ES-I3 (cell line): ENCODE results near the gene ABCA10.

Experiments
- H3K36me3 ChIP-seq: 2 replicates; pipeline ENCODE4 v1.6.1; 2013; ENCODE audit warnings: mild to moderate bottlenecking, low read length, control low read depth, moderate library complexity; ENCODE audit not compliant: insufficient read depth
- H3K4me1 ChIP-seq: 2 replicates; pipeline ENCODE4 v1.6.1; 2013; ENCODE audit warnings: mild to moderate bottlenecking, control low read depth, low read length; ENCODE audit not compliant: insufficient read depth
- H3K9ac ChIP-seq: 2 replicates; pipeline ENCODE4 v1.6.1; 2013; ENCODE audit warnings: low read depth, mild to moderate bottlenecking, low read length, moderate library complexity
- H3K9me3 ChIP-seq: 2 replicates; pipeline ENCODE4 v1.6.1; 2013; ENCODE audit warnings: mild to moderate bottlenecking, low read length, moderate library complexity; ENCODE audit not compliant: control insufficient read depth, insufficient read depth

ABCA10 gene

GRCh38 chr17:69117855-69118784 lies 110.5 kb downstream of the ABCA10 start:
- H3K9ac ChIP-seq, result no peak overlapping the region
- H3K4me1 ChIP-seq, result no peaks in the 10 kb centered on the region
- H3K9me3 ChIP-seq, result no peaks in the 10 kb centered on the region
- H3K36me3 ChIP-seq, result no peaks in the 10 kb centered on the region

- Histone ChIP-seq H3K9ac (no peak overlapping the region), H3K9me3 (no peaks in the 10 kb centered on the region), H3K4me1 (no peaks in the 10 kb centered on the region), H3K36me3 (no peaks in the 10 kb centered on the region)
These were observed 116.8 kb downstream of the ABCA10 start for GRCh38 chr17:69111794-69112193.

- no peak overlapping the region for H3K9ac ChIP-seq
- H3K9me3 ChIP-seq, result no peaks in the 10 kb centered on the region
- no peaks in the 10 kb centered on the region for H3K36me3 ChIP-seq
- H3K4me1 ChIP-seq, result no peaks in the 10 kb centered on the region
These were observed 122.5 kb downstream of the ABCA10 start for GRCh38 chr17:69105907-69106730.

- no peak overlapping the region for H3K9ac ChIP-seq
- no peaks in the 10 kb centered on the region for H3K36me3 ChIP-seq
- no peaks in the 10 kb centered on the region for H3K4me1 ChIP-seq
- no peaks in the 10 kb centered on the region for H3K9me3 ChIP-seq
These were observed 124.9 kb downstream of the ABCA10 start for GRCh38 chr17:69103557-69104233.

GRCh38 chr17:69098625-69099024 lies 130.0 kb downstream of the ABCA10 start:
- no peaks in the 10 kb centered on the region for H3K36me3 ChIP-seq
- H3K4me1 ChIP-seq, result no peaks in the 10 kb centered on the region
- no peak overlapping the region for H3K9ac ChIP-seq
- no peaks in the 10 kb centered on the region for H3K9me3 ChIP-seq
